Fibroblast of mammary gland (primary cell): ENCODE results near the gene TEX38.
A peak's percentile ranks its signal among the peaks of the same experiment; 100 is the strongest.

Experiments used
- DNase-seq: peaks from one replicate; pipeline ENCODE4 v3.0.0-alpha.2; 2010; ENCODE audit warnings: low read depth
- H3K4me3 ChIP-seq: 2 replicates; pipeline ENCODE4 v1.5.1; 2011; ENCODE audit warnings: low read depth, mild to moderate bottlenecking, low read length, moderate library complexity; ENCODE audit not compliant: control insufficient read depth
- CTCF ChIP-seq: conservative IDR thresholded peaks from 2 replicates; pipeline ENCODE4 v1.5.1; 2011; ENCODE audit warnings: low read depth, low read length, inconsistent platforms; ENCODE audit not compliant: control insufficient read depth, insufficient read depth

The TEX38 gene

GRCh38 chr1:46671554-46671953 is at the start of gene TEX38:
Gene TEX38 (plus strand): TSS chr1:46671854. CDS start chr1:46671935, 81 bp downstream.
- no peak for DNase-seq
- H3K4me3 ChIP-seq, result no peak within 1 kb of the TSS
- no peak for TF ChIP-seq CTCF

GRCh38 chr1:46621930-46622329 is 49.7 kb upstream of the TEX38 start:
- no peak overlapping the region for H3K4me3 ChIP-seq
- no peak for TF ChIP-seq CTCF
- DNase-seq, result peak; percentile 30

GRCh38 chr1:46622344-46622743 is 49.3 kb upstream of the TEX38 start:
- DNase-seq, result peak; percentile 48
- H3K4me3 ChIP-seq, result no peak overlapping the region
- TF ChIP-seq CTCF, result peak; percentile 55

DNA sequence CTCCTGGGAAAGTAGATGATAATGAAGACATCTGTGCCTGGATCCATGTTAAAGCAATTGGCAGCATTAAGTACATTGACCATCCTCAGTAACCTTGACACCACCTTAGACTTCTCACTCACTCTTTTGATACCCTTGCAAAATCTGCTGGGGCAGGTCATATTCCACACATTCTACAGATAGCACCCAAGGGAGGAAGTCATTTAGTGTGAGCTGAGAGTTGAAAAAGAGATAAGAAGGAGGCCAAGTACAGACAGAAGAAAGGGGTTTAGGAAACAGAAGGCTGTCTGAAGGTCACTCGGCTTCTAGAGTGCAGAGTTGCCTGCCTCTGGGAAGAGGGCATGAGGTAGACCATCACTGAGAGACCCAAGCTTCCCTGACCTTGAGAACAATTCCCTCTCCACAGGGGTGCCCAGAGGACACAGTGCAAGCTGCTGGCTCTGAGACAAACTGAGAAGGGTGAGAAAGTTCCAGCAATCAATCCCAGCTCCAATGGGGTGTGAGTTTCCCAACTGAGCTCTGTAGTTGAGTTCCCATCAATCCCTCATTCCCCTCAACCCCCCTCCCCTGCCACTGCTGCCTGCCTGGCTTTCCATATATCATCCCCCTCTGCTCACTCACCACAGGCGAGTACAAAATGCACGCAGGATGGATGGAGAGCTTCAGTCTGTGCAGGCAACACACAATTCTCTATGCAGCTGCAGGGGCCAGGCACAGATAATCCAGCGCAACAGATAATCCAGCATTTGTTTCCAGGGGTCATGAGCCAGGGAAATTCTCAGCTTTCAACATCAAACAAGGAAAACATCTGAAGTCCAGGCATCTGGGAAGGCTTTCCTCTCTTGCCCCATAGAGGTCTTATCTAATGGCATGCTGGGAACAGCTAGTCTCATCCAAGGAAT is 47.7 kb upstream of the TEX38 start:
- DNase-seq, result no peak
- H3K4me3 ChIP-seq, result no peak overlapping the region
- no peak for TF ChIP-seq CTCF

DNA sequence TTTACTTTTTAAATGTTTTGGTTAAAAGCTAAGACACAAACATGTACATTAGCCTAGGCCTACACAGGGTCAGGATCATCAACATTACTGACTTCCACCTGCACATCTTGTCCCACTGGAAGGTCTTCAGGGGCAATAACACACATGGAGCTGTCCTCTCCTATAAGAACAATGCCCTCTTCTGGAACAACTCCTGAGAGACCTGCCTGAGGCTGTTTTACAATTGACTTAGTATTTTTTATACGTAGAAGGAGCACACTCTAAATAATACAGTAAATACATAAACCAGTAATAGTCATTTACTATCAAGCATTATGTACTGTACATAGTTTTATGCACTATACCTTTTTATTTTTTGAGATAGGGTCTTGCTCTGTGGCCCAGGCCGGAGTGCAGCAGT is 40.9 kb upstream of the TEX38 start:
- no peak overlapping the region for H3K4me3 ChIP-seq
- no peak for TF ChIP-seq CTCF
- no peak for DNase-seq

DNA sequence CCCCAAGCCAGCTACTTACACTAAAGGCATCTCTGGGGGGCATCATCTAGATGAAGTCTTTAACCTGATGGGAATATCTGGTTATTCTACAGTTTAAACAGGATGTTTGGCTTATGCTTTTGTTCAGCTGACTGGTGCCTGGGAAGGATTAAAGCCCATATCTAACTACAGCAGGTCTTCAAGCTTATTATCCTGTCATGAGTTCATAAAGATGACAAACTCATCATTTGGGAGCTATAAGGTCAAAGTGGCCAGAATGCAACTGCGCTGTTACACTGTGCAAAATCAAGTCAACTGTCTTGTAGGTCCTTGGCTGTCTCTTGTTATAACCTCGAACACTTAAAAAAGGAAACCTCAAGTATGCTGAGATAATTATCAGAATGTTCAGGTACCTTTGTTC is 36.4 kb upstream of the TEX38 start:
- H3K4me3 ChIP-seq, result no peak overlapping the region
- no peak for DNase-seq
- TF ChIP-seq CTCF, result no peak
